HG02852 (cell line): Measurements from ENCODE around the gene SPATA3.
"Not testable (repeated sequence)": the region's sequence is repeated elsewhere in the genome, so short reads cannot be mapped to it uniquely, and the experiment has no call there.

Source experiments
- ATAC-seq: cut with Tn5 transposase; IDR thresholded peaks from one replicate; pipeline ENCODE4 v1.9.1; 2021; ENCODE audit warnings: mild to moderate bottlenecking, moderate library complexity; ENCODE audit not compliant: unreplicated experiment

Gene SPATA3

GRCh38 chr2:230991598-230991997 lies 4.3 kb upstream of the SPATA3 start:
- ATAC-seq: no peak

- no peak for ATAC-seq
These were observed 740 bp downstream of the SPATA3 start for GRCh38 chr2:230996661-230997060.

GRCh38 chr2:230998882-230999281 lies 3.0 kb downstream of the SPATA3 start:
- ATAC-seq: no peak

- ATAC-seq: no peak
These were observed 3.6 kb downstream of the SPATA3 start for GRCh38 chr2:230999477-230999876.

- no peak for ATAC-seq
These were observed 4.4 kb downstream of the SPATA3 start for GRCh38 chr2:231000211-231000904.

GRCh38 chr2:231001036-231001435 lies 5.1 kb downstream of the SPATA3 start:
- no peak for ATAC-seq

- no peak for ATAC-seq
These were observed 6.0 kb downstream of the SPATA3 start for GRCh38 chr2:231001921-231002320.

GRCh38 chr2:231002641-231003040 lies 6.7 kb downstream of the SPATA3 start:
- ATAC-seq: no peak

- no peak for ATAC-seq
These were observed 7.3 kb downstream of the SPATA3 start for GRCh38 chr2:231003186-231003585.

GRCh38 chr2:231004930-231005329 lies 9.0 kb downstream of the SPATA3 start:
- ATAC-seq: not testable (repeated sequence)

GRCh38 chr2:231007286-231008098 lies 11.6 kb downstream of the SPATA3 start:
- ATAC-seq: no peak

- no peak for ATAC-seq
These were observed 12.2 kb downstream of the SPATA3 start for GRCh38 chr2:231008131-231008530.

GRCh38 chr2:231009236-231009919 lies 13.5 kb downstream of the SPATA3 start:
- no peak for ATAC-seq

- no peak for ATAC-seq
These were observed 14.3 kb downstream of the SPATA3 start for GRCh38 chr2:231010201-231010730.

GRCh38 chr2:231011526-231011925 lies 15.6 kb downstream of the SPATA3 start:
- no peak for ATAC-seq

- ATAC-seq: no peak
These were observed 16.5 kb downstream of the SPATA3 start for GRCh38 chr2:231012463-231012862.

GRCh38 chr2:231013820-231014219 lies 17.9 kb downstream of the SPATA3 start:
- ATAC-seq: no peak

GRCh38 chr2:231015478-231015877 lies 19.6 kb downstream of the SPATA3 start:
- ATAC-seq: no peak

GRCh38 chr2:231015926-231016325 lies 20.0 kb downstream of the SPATA3 start:
- ATAC-seq: no peak

GRCh38 chr2:231016566-231017230 lies 20.8 kb downstream of the SPATA3 start:
- ATAC-seq: no peak

GRCh38 chr2:231017231-231017598 lies 21.3 kb downstream of the SPATA3 start:
- ATAC-seq: no peak
